GM21526 (cell line): Measurements from ENCODE around the gene RETN.

Experiments used
- ATAC-seq: cut with Tn5 transposase; IDR thresholded peaks from one replicate; pipeline ENCODE4 v1.9.1; 2021; ENCODE audit warnings: moderate library complexity; ENCODE audit not compliant: unreplicated experiment, low FRiP score

The RETN gene

GRCh38 chr19:7681340-7682174, 12.7 kb downstream of the RETN start:
- ATAC-seq: no peak

DNA sequence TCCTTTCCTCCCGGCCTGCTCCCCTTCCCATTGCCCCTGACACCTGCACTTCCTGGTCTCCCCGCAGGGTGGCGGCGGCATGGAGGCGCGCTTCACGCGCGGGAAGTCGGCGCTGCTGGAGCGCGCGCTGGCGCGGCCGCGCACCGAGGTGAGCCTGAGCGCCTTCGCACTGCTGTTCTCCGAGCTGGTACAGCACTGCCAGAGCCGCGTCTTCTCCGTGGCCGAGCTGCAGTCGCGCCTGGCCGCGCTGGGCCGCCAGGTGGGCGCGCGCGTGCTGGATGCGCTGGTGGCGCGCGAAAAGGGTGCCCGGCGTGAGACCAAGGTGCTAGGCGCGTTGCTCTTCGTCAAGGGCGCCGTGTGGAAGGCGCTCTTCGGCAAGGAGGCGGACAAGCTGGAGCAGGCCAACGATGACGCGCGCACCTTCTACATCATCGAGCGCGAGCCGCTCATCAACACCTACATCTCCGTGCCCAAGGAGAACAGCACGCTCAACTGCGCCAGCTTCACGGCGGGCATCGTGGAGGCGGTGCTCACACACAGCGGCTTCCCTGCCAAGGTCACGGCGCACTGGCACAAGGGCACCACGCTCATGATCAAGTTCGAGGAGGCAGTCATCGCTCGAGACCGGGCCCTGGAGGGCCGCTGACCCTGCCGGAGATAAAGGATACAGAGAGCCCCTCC, 13.5 kb downstream of the RETN start:
- no peak for ATAC-seq

- no peak for ATAC-seq
Observed at GRCh38 chr19:7685546-7686445, 16.9 kb downstream of the RETN start.

DNA sequence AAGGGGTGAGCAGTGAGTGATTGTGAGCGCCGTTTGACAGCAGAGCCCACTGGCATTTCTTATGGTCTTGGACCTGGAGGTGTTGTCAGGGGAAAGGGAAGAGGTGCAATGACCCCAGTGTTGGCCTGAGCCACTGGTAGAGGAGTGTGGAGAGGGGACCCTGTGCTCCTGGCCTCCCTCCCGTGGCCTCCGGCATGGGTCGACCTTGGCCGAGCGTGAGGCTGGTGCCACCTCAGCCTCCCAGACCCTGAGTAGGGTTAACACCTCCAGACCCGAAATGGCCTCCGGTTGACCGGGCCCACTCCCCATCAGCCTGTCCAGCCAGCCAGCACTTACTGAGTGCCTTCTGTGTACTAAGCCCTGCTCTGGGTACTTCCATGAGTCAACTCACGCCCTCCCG, 18.3 kb downstream of the RETN start:
- ATAC-seq: no peak

DNA sequence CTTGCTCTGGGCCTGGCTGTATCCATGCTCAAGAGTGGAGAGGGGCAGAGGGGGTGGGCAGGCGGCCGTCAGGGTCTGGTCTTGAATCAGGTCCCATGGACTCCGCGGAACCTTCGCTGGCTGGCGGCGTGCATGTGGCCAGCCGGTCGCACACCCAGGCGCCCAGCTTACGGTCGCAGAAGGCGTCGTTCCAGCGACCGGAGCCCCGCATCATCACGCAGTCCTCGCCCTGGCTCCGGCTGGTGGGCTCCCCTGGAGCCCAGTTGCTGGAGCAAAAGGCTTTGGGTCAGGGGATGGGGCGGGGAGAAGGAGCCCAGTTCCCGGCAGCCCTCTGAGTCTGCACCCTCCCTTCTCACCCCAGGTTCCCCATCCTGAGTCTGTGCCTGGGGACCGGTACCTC, 20.3 kb downstream of the RETN start:
- ATAC-seq: no peak

GRCh38 chr19:7690779-7691258, 22.0 kb downstream of the RETN start:
- no peak for ATAC-seq

- no peak for ATAC-seq
Observed at GRCh38 chr19:7691497-7691896, 22.6 kb downstream of the RETN start.

GRCh38 chr19:7692417-7693088, 23.7 kb downstream of the RETN start:
- no peak for ATAC-seq

DNA sequence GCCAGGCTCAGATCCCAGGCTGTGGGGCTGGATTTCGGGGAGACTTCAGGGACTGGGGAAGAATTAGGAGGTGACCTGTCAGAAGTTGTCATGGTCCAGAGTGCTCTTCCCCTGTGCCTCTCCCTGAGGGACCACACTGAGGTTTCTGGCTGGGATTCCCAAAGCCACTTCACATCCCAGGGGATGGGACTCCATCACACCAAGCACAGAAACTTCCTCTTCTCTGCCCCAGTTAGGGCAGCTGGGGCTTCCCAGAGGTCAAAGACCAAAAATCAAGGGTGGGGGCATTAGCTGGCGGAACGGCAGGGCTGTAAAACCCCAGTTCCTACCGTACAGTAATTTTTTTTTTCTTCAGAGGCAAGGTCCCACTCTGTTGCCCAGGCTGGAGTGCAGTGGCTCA, 25.6 kb downstream of the RETN start:
- no peak for ATAC-seq

- ATAC-seq: no peak
Observed at GRCh38 chr19:7697721-7698287, 29.0 kb downstream of the RETN start.

DNA sequence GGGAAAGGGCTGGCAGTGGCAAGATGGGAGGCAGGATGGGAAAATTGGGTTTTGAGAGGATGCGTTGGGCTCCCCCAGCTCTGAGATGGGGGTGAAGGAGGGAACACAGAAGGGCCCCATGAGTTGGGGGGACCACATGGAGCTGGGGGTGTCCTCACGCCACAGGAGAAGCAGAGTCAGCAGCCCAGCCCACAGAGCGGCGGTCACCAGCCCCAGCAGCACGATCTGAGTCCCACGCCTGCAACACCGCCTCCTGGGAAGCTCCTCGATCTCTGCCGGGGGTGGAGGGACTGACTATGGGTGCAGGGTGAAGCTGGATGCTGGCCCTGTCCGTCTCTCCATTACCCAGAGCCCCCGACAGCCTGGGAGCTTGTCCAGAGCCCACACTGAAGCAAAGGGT, 29.7 kb downstream of the RETN start:
- ATAC-seq: no peak

- ATAC-seq: no peak
Observed at GRCh38 chr19:7699003-7699402, 30.2 kb downstream of the RETN start.

DNA sequence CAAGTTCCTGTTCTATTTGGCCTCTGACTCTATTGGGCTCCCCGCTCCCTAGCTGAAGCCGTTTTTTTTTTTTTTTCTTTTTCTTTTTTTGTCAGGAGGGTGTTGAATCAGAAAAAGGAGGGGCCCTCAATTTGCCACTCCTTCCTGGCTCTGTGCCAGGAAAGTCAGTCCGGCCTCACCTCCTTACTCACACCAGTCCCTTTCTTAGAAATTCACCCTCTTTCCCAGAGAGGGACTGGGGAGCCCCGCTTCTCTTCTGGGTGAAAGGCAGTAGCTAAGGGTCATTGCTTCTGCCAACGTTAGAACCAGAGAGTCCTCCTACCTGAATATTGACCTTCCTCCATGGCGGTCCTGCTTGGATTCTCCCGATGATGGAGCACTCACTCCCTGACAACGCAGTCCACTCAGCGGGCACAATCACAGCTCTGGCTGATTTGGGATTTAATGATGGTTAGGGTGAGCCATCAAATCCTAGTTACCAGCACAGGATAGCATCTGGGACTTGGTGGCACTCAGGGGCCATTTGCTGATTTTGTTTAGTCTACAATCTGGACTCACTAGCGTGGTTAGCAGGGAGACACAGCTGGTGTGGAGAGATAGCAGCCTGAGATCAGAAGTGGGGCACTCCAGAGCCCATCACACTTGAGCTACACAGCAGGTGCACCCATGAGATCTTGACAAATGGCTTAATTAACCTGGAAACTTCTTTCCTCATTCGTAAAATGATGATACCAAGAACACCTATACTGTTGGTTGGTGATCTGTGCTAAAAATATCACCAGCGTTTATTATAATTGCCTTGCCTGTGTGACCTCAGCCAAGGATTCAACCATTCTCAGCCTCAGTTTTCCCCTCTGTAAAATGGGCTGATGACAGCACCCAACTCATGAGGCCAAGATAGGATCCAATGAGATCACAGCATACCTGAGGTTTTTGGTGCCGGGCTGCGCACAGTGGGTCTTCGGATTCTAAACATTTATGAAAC, 30.9 kb downstream of the RETN start:
- ATAC-seq: no peak

GRCh38 chr19:7701049-7701653, 32.3 kb downstream of the RETN start:
- no peak for ATAC-seq

DNA sequence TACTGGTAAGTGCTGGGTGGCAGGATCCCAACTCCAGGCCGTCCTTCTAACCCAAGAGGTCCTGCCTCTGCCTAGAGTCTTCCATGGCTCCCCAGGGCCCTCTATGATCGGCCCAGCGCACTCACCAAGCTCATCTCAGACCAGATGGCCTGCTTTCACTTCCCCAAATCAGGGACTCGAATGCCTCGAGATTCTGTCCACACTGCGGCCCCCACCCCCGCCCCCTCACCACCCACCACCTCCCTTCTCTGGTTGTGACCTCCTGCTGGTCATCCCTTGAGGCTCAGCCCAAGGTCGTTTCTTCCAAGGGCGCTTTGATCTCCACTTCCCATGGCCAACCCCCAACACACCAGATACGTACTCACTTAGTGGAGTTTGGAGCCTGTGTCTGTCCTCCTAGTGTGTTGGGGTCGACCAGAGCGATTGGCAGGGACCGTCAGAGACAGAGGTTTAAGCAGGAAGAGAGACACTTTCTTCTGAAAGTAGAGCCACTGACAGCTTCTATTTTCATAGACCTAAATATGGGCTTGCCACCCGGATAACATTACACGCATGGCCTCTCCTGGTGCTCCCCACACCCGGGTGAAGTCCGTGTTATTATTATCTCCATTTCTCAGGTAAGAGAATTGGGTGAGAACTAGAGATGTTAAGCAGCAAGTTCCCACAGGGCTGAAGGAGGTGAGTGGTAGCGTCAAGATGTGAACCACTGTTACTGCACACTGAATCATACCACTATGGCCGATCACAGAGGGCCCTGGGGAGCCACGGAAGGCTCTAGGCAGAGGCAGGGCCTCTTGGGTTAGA, 33.0 kb downstream of the RETN start, which contains the start of gene FCER2:
Gene FCER2 (minus strand): TSS at position 478 of the 804 bp plus-strand sequence. CDS start 2,371 bp downstream, outside the sequence.
- peak; percentile 45 for ATAC-seq

GRCh38 chr19:7703332-7703731, 34.5 kb downstream of the RETN start:
- no peak for ATAC-seq

GRCh38 chr19:7704280-7705060, 35.6 kb downstream of the RETN start:
- no peak for ATAC-seq
